Measurements from ENCODE around the gene PCDHB6.
"Not testable (repeated sequence)": the region's sequence is repeated elsewhere in the genome, so short reads cannot be mapped to it uniquely, and the experiment has no call there.

Gene PCDHB6

DNA sequence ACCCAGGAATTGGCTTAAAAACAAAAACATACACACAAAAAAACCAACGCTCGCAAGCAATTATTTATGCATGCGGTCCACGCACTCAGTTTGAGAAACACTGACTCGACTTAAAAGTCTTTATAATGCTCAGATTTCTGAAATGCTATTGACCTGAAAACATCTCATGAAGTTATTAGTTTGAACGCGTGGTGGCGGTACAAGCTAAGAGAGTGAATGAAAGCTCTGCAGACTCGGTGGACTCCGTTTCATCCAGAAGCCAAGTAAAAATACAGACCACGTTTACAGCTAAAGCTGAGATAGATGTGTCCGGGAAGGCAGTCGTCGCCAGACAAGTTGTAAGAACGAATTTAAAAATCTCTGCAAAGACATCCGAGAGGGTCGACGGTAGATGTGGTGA, at the start of gene PCDHB6:
TSS of gene PCDHB6 (plus strand) at position 246 of the 400 bp plus-strand sequence. CDS start 201 bp downstream, outside the sequence.
- H3K4me3 Mint-ChIP-seq = no peak within 1 kb of the TSS
- no peaks in the 10 kb centered on the region for H3K4me1 Mint-ChIP-seq
- H3K27ac Mint-ChIP-seq = no peak within 1 kb of the TSS
- peaks cover 51% of the 10 kb centered on the region for H3K36me3 Mint-ChIP-seq (ENCODE audit: low read depth)
- no peaks in the 10 kb centered on the region for H3K27me3 Mint-ChIP-seq (ENCODE audit: low read depth, poor library complexity)
- H3K9me3 Mint-ChIP-seq = peaks cover 74% of the 10 kb centered on the region
- TF ChIP-seq, protein P1, sequence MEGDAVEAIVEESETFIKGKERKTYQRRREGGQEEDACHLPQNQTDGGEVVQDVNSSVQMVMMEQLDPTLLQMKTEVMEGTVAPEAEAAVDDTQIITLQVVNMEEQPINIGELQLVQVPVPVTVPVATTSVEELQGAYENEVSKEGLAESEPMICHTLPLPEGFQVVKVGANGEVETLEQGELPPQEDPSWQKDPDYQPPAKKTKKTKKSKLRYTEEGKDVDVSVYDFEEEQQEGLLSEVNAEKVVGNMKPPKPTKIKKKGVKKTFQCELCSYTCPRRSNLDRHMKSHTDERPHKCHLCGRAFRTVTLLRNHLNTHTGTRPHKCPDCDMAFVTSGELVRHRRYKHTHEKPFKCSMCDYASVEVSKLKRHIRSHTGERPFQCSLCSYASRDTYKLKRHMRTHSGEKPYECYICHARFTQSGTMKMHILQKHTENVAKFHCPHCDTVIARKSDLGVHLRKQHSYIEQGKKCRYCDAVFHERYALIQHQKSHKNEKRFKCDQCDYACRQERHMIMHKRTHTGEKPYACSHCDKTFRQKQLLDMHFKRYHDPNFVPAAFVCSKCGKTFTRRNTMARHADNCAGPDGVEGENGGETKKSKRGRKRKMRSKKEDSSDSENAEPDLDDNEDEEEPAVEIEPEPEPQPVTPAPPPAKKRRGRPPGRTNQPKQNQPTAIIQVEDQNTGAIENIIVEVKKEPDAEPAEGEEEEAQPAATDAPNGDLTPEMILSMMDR (IDR thresholded peaks at IDR 0.05) = no peak
- DNase-seq = no peak

GRCh38 chr5:141100243-141100805, 49.5 kb upstream of the PCDHB6 start, which contains the start of gene PCDHB3:
Gene PCDHB3 (plus strand): TSS chr5:141100473. CDS start chr5:141100650, 177 bp downstream.
- H3K36me3 Mint-ChIP-seq (ENCODE audit: low read depth) = peaks cover 90% of the 10 kb centered on the region
- no peak within 1 kb of the TSS for H3K27ac Mint-ChIP-seq
- DNase-seq = no peak
- H3K4me1 Mint-ChIP-seq = peaks cover 2% of the 10 kb centered on the region
- H3K4me3 Mint-ChIP-seq = no peak within 1 kb of the TSS
- TF ChIP-seq, protein P1 (IDR thresholded peaks at IDR 0.05) = no peak
- peaks cover under 1% of the 10 kb centered on the region for H3K27me3 Mint-ChIP-seq (ENCODE audit: low read depth, poor library complexity)
- H3K9me3 Mint-ChIP-seq = peaks cover 89% of the 10 kb centered on the region

DNA sequence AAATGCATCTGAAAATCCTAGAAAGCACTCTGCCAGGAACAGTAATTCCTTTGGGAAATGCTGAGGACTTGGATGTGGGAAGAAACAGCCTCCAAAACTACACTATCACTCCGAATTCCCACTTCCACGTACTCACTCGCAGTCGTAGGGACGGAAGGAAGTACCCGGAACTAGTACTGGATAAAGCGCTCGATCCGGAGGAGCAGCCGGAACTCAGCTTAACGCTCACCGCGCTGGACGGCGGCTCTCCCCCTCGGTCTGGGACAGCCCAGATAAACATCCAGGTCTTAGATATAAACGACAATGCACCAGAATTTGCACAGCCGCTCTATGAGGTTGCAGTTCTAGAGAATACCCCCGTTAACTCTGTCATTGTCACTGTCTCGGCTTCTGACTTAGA, 48.8 kb upstream of the PCDHB6 start:
- no peaks in the 10 kb centered on the region for H3K4me1 Mint-ChIP-seq
- no peak for DNase-seq
- peaks cover 90% of the 10 kb centered on the region for H3K36me3 Mint-ChIP-seq (ENCODE audit: low read depth)
- TF ChIP-seq, protein P1 (IDR thresholded peaks at IDR 0.05) = no peak
- peaks cover 89% of the 10 kb centered on the region for H3K9me3 Mint-ChIP-seq
- H3K27me3 Mint-ChIP-seq (ENCODE audit: low read depth, poor library complexity) = no peaks in the 10 kb centered on the region
- no peak overlapping the region for H3K27ac Mint-ChIP-seq
- H3K4me3 Mint-ChIP-seq = no peak overlapping the region

- H3K36me3 Mint-ChIP-seq (ENCODE audit: low read depth) = peaks cover 94% of the 10 kb centered on the region
- not testable (repeated sequence) for DNase-seq; H3K27me3 Mint-ChIP-seq (ENCODE audit: low read depth, poor library complexity); H3K27ac Mint-ChIP-seq; H3K4me3 Mint-ChIP-seq; H3K4me1 Mint-ChIP-seq
- peaks cover 91% of the 10 kb centered on the region for H3K9me3 Mint-ChIP-seq
These were observed 47.8 kb upstream of the PCDHB6 start for GRCh38 chr5:141102070-141102469.

- H3K4me1 Mint-ChIP-seq; DNase-seq; H3K4me3 Mint-ChIP-seq; H3K27ac Mint-ChIP-seq; H3K27me3 Mint-ChIP-seq (ENCODE audit: low read depth, poor library complexity): not testable (repeated sequence)
- peaks cover 94% of the 10 kb centered on the region for H3K36me3 Mint-ChIP-seq (ENCODE audit: low read depth)
- peaks cover 91% of the 10 kb centered on the region for H3K9me3 Mint-ChIP-seq
These were observed 47.4 kb upstream of the PCDHB6 start for GRCh38 chr5:141102471-141102870.

DNA sequence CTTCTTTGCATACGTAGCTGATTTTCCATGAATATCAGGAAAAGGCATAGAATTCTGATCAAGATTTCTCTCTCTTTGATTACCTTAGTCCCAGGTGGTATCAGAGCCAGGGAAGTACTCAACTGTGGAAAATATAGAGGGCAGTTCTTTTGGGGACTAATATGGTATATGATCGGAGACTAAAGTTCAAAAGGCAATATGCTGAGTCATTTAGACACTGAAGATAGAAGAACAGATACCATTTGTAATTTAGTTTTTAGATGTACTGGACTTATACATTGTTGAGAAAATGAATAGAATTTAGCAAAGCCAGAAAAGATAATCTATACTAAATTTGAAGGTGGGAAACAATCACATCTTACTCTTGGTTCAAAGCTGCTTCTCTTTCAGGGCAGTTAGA, 44.5 kb upstream of the PCDHB6 start:
- Mint-ChIP-seq H3K27ac (no peak overlapping the region), H3K4me3 (no peak overlapping the region), H3K27me3 (ENCODE audit: low read depth, poor library complexity) (no peaks in the 10 kb centered on the region), H3K4me1 (no peaks in the 10 kb centered on the region), H3K9me3 (peaks cover 91% of the 10 kb centered on the region), H3K36me3 (ENCODE audit: low read depth) (peaks cover 93% of the 10 kb centered on the region)
- TF ChIP-seq, protein P1 (IDR thresholded peaks at IDR 0.05) = no peak
- DNase-seq = no peak

- TF ChIP-seq, protein P1 (IDR thresholded peaks at IDR 0.05) = no peak
- Mint-ChIP-seq H3K4me3 (no peak overlapping the region), H3K27ac (no peak overlapping the region), H3K9me3 (peaks cover 86% of the 10 kb centered on the region), H3K27me3 (ENCODE audit: low read depth, poor library complexity) (no peaks in the 10 kb centered on the region), H3K36me3 (ENCODE audit: low read depth) (peaks cover 82% of the 10 kb centered on the region), H3K4me1 (no peaks in the 10 kb centered on the region)
- DNase-seq = no peak
These were observed 30.6 kb upstream of the PCDHB6 start for GRCh38 chr5:141119250-141119649.
